Activated T-helper 9 cell treated with anti-CD3 and anti-CD28 coated beads, Interleukin-2, amount 50 U/mL, for 16 hours (primary cell): ENCODE data around the gene ETV1.

Experiments
- DNase-seq: peaks from one replicate; pipeline ENCODE4 v3.0.0-alpha.2; 2020; ENCODE audit warnings: low read depth

Gene ETV1

DNA sequence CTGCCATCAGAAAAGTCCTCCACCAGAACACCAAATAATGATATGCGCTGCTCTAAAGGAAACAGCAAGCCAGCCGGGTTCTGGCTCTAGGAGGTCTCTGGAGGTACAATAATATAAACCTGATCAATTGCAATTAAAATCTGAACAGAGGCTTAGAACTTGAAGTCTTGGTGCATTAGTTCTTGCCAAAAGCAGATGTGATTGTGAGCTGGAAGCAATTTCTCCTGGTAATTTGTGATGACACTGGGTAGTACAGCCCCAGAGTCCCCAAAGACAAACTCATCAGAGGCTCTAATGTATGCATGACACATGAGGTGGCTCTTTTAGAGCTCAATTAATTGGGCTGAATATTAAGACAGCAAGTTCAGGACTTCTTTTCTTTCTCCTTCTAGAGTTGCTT, 3.3 kb downstream of the ETV1 start:
- DNase-seq: no peak

DNA sequence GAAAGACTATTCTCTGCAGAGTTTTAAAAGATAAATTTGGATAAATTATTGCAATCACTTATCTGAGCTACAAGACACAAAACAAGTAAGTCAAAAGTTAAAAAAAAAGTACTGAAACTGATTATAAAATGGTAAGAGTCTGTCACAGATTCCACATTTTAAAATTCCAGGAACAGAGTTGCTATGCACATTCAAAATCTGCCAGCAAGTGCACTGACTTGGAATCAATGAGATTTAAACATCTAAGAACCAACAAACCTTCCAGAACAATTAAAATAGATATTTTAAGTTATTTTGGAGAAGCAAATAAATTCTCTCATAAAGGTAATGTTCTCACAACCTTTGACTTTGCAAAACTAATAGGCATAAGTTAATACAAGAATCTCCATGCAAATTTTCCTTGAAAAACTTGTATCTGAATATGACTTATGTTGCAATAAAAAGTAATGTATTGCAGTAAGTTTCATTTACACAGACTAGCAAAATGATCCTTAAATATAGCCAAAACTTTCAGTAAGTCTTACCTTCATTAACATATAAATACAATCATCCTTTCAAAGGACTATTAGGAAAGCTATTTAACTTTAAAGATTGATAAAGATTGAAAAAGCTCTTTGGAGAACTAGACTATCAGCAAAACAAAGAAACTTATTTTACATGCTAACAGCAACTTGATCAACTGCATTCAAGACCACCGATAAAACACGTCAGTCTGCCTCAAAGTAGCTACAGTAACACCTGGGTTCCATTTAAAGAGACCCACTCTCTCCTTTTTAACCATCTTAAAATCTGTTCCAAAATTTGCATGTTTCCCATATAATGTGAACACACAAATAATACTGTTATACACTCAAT, 4.4 kb downstream of the ETV1 start:
- no peak for DNase-seq

- no peak for DNase-seq
Measured at GRCh38 chr7:13984061-13984460, 5.4 kb downstream of the ETV1 start.

GRCh38 chr7:13982940-13983677, 6.4 kb downstream of the ETV1 start:
- DNase-seq: no peak

- DNase-seq: no peak
Measured at GRCh38 chr7:13981070-13981469, 8.4 kb downstream of the ETV1 start.

DNA sequence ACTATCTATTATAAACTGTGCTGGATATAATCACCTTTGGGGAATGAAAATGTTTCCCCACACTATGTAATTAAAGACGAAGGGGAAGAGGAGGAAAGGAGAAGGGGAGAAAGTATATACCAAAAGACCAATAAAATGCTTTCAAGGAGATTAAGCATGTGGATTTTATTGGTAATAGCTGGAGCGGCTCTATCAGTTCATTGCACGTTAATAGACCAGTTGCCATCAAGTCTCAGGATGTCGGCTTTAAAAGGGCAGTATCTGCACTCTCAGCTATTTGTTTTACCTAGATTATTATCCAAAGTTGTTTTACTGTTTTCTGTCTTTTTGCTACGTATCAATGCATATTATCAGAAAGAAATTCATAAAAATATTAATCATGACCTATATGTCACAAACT, 9.0 kb downstream of the ETV1 start:
- no peak for DNase-seq

GRCh38 chr7:13979671-13980435, 9.6 kb downstream of the ETV1 start:
- DNase-seq: no peak

GRCh38 chr7:13976594-13976993, 12.9 kb downstream of the ETV1 start:
- no peak for DNase-seq

DNA sequence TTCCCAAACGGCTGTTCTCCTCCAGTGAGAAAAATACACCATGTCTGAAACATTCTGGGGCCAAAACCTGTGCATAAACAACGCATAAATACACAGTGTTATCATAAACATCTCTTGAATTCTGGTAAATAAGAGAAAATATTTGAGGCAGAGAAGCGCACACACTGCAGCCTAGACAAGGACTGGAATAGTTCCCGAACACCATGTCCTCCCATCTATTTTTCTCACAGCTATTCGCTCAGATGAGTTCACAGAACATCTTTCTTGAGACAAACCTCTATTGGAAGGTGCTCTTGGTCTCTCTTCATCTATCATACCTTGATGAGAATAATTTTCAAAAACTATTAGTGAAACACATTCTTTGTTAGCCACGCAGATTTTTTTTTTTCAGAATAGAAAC, 24.4 kb downstream of the ETV1 start:
- DNase-seq: no peak

GRCh38 chr7:13963925-13964324, 25.5 kb downstream of the ETV1 start:
- no peak for DNase-seq

DNA sequence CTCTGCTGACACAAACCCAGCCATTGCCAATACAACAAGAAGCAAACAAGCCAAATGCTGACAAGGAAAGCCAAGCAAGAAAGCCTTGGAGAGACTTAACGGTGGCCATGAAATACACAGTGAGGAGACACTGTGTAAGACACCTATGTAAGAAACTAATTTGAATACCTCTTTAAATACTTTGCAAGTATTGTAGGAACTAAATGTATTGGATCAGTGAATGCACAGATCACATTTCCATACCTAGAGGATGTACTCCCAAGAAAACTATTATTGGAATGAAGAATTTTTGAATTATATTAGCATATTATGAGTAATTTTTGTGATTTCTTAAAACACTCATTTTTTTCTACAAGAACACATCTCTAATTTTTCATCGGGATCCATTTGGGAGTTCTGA, 34.0 kb downstream of the ETV1 start:
- no peak for DNase-seq

- no peak for DNase-seq
Measured at GRCh38 chr7:13953368-13953767, 36.1 kb downstream of the ETV1 start.

DNA sequence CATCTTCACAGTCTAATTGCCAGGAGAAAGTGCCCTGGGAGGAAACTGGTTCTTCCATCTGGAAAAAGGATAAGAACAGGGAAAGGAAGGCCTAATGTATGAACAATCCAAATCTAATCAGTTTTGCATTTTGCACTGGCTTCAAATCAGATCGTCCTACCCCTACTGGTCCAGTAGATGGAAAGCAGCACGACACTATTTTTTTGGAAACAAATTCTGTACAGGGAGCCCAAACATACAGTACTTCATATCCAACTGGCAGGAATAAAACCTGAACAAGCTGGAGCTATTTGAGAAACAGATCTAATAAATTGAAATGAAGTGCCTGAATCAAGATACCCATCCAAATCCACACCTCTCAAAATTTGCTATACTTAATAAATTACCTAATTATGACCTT, 36.5 kb downstream of the ETV1 start:
- no peak for DNase-seq

DNA sequence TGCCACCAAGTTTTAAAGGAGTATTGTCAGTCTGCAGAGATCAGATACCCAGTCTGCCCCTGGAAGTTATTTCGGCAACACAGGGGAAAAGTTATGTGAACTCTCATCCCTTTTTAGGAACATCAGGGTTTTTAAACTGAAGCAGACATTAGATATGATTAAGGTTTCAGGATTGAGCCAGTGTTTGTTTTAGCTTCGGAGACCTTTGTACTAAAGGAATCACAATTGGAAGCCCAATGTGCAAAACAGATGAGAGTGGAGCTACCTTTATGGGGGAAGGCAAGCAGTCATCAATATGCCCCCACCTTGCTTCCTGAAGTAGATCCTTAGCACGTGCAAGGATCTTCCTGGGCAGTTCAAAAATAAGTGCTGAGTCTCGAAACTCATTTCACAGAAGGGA, 39.5 kb downstream of the ETV1 start:
- DNase-seq: no peak

GRCh38 chr7:13949445-13949844, 40.0 kb downstream of the ETV1 start:
- DNase-seq: no peak

GRCh38 chr7:13948019-13948801, 41.3 kb downstream of the ETV1 start:
- DNase-seq: no peak

DNA sequence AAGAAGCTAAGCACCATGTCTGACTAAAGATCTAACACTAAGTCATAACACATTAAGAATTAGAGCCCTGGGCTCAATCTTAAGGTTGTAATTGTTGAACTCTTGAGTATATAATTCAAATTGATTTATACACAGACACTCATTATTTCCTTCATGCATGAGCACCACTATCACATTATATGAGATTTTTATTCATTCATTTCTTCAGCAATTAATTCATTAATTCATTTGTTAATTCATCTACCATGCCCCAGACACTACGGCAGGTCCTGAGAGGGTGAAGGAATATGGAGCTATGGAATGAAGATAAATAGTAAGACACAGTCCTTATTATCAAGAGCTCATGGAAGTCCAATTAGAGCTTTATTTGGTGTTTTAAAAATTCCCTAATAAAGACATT, 41.9 kb downstream of the ETV1 start:
- DNase-seq: no peak

DNA sequence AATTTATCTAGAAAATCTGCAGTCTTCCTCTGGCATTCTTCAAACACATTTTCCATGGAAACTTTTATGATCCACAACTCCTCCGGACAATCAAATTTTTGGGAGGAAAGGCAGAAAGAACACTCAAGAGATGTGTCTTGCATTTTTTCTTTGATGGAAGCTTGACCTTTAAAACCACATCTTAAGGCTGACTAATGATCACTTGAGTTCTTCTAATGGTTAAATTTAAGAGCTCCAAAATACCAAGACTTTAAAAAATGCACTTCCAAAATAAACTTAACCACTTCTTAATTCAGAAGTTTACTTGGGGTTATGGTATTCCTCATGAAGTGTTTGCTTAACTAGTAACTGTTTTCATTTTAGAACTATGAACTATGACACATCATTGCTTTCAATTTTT, 43.3 kb downstream of the ETV1 start:
- no peak for DNase-seq

DNA sequence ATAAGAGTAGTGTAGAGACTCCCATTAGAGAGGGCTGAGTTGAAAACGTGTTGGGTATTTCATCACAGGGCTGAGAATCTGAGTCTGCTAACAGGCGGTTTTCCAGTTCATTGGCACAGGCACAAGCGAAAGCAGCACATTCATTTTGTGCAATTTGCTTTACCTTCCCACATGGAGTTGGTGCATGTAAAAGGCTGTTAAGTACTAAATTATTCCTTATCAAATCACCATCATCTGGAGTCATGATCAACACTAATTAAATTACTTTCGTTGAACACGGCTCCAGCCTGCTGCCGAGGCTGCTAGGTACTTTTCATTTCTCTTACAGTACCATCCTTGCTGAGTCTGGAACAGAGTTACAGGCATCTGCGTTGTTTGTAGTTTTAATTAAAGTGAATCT, 43.8 kb downstream of the ETV1 start:
- no peak for DNase-seq

DNA sequence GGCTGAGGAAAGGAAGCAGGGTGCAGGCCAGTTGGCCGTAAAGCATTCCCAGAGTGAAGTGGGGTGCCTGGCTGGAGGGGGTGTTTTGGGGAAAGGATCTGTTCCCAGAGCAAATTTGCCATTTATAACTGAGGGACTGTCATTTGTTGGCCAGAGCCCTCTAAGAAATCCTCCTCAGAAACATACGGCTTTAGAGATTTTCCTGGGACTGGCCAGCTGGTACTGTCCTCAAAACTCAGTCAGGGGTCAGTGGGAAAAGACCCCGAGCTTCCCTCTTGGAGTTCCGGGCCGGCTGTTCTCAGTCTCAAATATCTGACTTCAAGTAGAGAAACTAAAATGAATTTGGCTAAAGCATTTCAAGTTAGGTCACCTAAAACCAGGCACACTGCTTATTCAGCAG, 55.9 kb downstream of the ETV1 start:
- no peak for DNase-seq

DNA sequence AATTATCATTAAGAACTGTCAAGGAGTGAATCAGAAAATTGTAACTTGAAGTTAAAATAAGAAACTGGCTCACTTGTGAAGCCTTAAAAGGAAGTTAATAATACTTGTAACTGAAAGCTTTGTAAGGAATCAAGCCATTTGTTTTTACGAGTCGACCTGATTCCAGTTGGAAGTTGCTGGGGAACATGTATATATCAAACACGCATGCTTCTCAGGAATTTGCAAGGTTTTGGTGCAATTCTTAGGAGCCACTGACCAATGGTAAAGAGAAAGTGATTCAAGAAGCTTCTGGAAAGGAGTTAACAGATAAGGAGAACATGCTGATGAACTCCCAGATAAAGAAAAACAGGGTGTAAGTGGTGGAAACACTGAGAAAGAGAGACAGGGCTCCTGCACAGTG, 56.4 kb downstream of the ETV1 start:
- DNase-seq: no peak

- no peak for DNase-seq
Measured at GRCh38 chr7:13932131-13932530, 57.3 kb downstream of the ETV1 start.
